ENCODE measurements around the gene ERICH6.

DNA sequence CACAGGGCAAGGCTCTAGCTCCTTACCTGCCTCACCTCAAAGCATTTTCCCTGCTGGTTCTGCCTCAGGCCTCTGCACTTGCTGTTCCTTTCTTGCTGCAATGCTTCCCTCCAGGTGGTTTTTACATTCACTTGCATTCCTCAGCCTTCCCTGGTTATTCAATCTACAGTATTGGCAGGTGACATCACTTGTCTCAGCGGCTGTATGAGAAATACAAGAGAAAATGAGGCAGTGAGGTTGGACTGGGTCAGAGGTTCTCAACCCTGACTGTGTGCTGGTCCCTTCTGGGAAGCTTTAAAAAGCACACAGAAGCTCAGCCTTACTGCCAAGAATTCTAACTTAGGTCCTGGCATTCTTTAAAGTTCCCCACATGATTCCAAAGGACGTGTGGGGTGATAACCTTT lies 32.6 kb upstream of the ERICH6 start:
- TF ChIP-seq POLR2A (IDR thresholded peaks at IDR 0.05; ENCODE audit: low read length) (no peak), GATA1 (IDR thresholded peaks at IDR 0.05; ENCODE audit: low read depth, low read length) (no peak)

All from erythroblast (primary cell).